Astrocyte (in vitro differentiated cells and primary cell): Measurements from ENCODE around the gene FOXN4. TPM values are rescaled to one million over a fixed set of nuclear protein-coding genes. Genes with fewer than 3 reads are reported as not detected.

Experiments
- DNase-seq: peaks from one replicate; pipeline ENCODE4 v3.0.0-alpha.2; 2010; ENCODE audit warnings: low read depth
- FAIRE-seq: peaks from 2 replicates; lab custom pipeline; 2011; peaks lifted over from hg19 to GRCh38; lab: Jason Lieb, UNC
- H2AFZ ChIP-seq: 2 replicates; pipeline ENCODE4 v1.6.0; 2012; ENCODE audit warnings: low read depth, low read length, inconsistent platforms
- H3K27ac ChIP-seq: 2 replicates; pipeline ENCODE4 v1.5.1; 2011; ENCODE audit warnings: low read depth, low read length, inconsistent platforms
- H3K27me3 ChIP-seq: 2 replicates; pipeline ENCODE4 v1.6.0; 2011; ENCODE audit warnings: low read length, inconsistent platforms; ENCODE audit not compliant: insufficient read depth
- H3K36me3 ChIP-seq: 2 replicates; pipeline ENCODE4 v1.5.1; 2011; ENCODE audit warnings: low read length, inconsistent platforms; ENCODE audit not compliant: insufficient read depth
- H3K4me1 ChIP-seq: 2 replicates; pipeline ENCODE4 v1.5.1; 2011; ENCODE audit warnings: low read length, inconsistent platforms; ENCODE audit not compliant: insufficient read depth
- H3K4me2 ChIP-seq: 2 replicates; pipeline ENCODE4 v1.6.0; 2012; ENCODE audit warnings: low read length, inconsistent platforms
- H3K4me3 ChIP-seq: 2 replicates; pipeline ENCODE4 v1.5.1; 2011; ENCODE audit warnings: low read depth, mild to moderate bottlenecking, low read length, inconsistent platforms; ENCODE audit not compliant: insufficient read depth
- H3K79me2 ChIP-seq: 2 replicates; pipeline ENCODE4 v1.6.0; 2012; ENCODE audit warnings: mild to moderate bottlenecking, low read length, inconsistent platforms; ENCODE audit not compliant: insufficient read depth
- H3K9ac ChIP-seq: 2 replicates; pipeline ENCODE4 v1.6.0; 2012; ENCODE audit warnings: mild to moderate bottlenecking, low read length, inconsistent platforms
- H3K9me3 ChIP-seq: 2 replicates; pipeline ENCODE4 v1.5.1; 2012; ENCODE audit warnings: low read depth, mild to moderate bottlenecking, low read length, inconsistent platforms; ENCODE audit not compliant: insufficient read depth
- H4K20me1 ChIP-seq: 2 replicates; pipeline ENCODE4 v1.6.0; 2012; ENCODE audit warnings: low read length, inconsistent platforms; ENCODE audit not compliant: insufficient read depth
- H3K27ac Mint-ChIP-seq: one replicate; pipeline ENCODE4 v1.8.0; 2021; ENCODE audit warnings: mild to moderate bottlenecking, mixed read lengths; ENCODE audit not compliant: unreplicated experiment
- H3K27me3 Mint-ChIP-seq: one replicate; pipeline ENCODE4 v1.8.0; 2021; ENCODE audit warnings: low read depth, mixed read lengths; ENCODE audit not compliant: unreplicated experiment
- H3K36me3 Mint-ChIP-seq: one replicate; pipeline ENCODE4 v1.8.0; 2021; ENCODE audit warnings: low read depth, mixed read lengths; ENCODE audit not compliant: unreplicated experiment
- H3K4me1 Mint-ChIP-seq: one replicate; pipeline ENCODE4 v1.8.0; 2021; ENCODE audit warnings: low read depth, mixed read lengths; ENCODE audit not compliant: unreplicated experiment
- H3K4me3 Mint-ChIP-seq: one replicate; pipeline ENCODE4 v1.8.0; 2021; ENCODE audit warnings: mild to moderate bottlenecking, moderate library complexity, mixed read lengths; ENCODE audit not compliant: unreplicated experiment
- H3K9me3 Mint-ChIP-seq: one replicate; pipeline ENCODE4 v1.8.0; 2021; ENCODE audit warnings: mild to moderate bottlenecking, mixed read lengths; ENCODE audit not compliant: unreplicated experiment
- CTCF ChIP-seq: IDR thresholded peaks from 2 replicates; pipeline ENCODE4 v1.5.1; 2011; ENCODE audit warnings: low read depth, mild to moderate bottlenecking, inconsistent platforms, low read length, moderate library complexity; ENCODE audit not compliant: insufficient read depth
- EZH2 ChIP-seq: IDR thresholded peaks from 2 replicates; pipeline ENCODE4 v1.6.1; 2012; ENCODE audit warnings: mild to moderate bottlenecking, low read length, inconsistent platforms; ENCODE audit not compliant: insufficient read depth
- total RNA-seq: library from RNA; stranded (reverse); gene quantifications from 2 replicates; pipeline ENCODE4 v1.2.1, GENCODE V29; 2021

The FOXN4 gene
- total RNA-seq, 1 donor from 2014 or later: not detected

GRCh38 chr12:109247831-109248654, 61.0 kb downstream of the FOXN4 start:
- Histone ChIP-seq H3K9me3 (no peaks in the 10 kb centered on the region), H3K4me2 (no peak overlapping the region), H3K9ac (no peak overlapping the region), H3K27ac (no peak overlapping the region), H3K4me1 (no peaks in the 10 kb centered on the region), H2AFZ (no peak overlapping the region), H4K20me1 (no peaks in the 10 kb centered on the region), H3K4me3 (no peak overlapping the region), H3K36me3 (no peaks in the 10 kb centered on the region), H3K27me3 (no peaks in the 10 kb centered on the region), H3K79me2 (no peaks in the 10 kb centered on the region)
- H3K27ac Mint-ChIP-seq: no peak overlapping the region
- peaks cover 12% of the 10 kb centered on the region for H3K27me3 Mint-ChIP-seq
- H3K9me3 Mint-ChIP-seq: peaks cover 3% of the 10 kb centered on the region
- peaks cover 2% of the 10 kb centered on the region for H3K36me3 Mint-ChIP-seq
- no peak overlapping the region for H3K4me3 Mint-ChIP-seq
- H3K4me1 Mint-ChIP-seq: no peaks in the 10 kb centered on the region
- DNase-seq (no peak), FAIRE-seq (no peak)
- TF ChIP-seq CTCF (no peak), EZH2 (no peak)

GRCh38 chr12:109246221-109246620, 62.9 kb downstream of the FOXN4 start:
- no peaks in the 10 kb centered on the region for H3K4me1 ChIP-seq
- no peak for TF ChIP-seq CTCF
- TF ChIP-seq EZH2: no peak
- H3K4me1 Mint-ChIP-seq: no peaks in the 10 kb centered on the region

GRCh38 chr12:109244073-109244472, 65.0 kb downstream of the FOXN4 start:
- Histone ChIP-seq H3K4me1 (no peaks in the 10 kb centered on the region), H3K79me2 (no peaks in the 10 kb centered on the region), H3K27ac (no peak overlapping the region), H2AFZ (no peak overlapping the region), H4K20me1 (no peaks in the 10 kb centered on the region), H3K36me3 (no peaks in the 10 kb centered on the region), H3K9me3 (no peaks in the 10 kb centered on the region), H3K4me3 (no peak overlapping the region), H3K9ac (no peak overlapping the region), H3K4me2 (no peak overlapping the region), H3K27me3 (no peaks in the 10 kb centered on the region)
- Mint-ChIP-seq H3K4me3 (no peak overlapping the region), H3K4me1 (no peaks in the 10 kb centered on the region), H3K9me3 (no peaks in the 10 kb centered on the region), H3K27ac (no peak overlapping the region), H3K27me3 (peaks cover 4% of the 10 kb centered on the region), H3K36me3 (peaks cover 4% of the 10 kb centered on the region)
- DNase-seq (no peak), FAIRE-seq (no peak)
- TF ChIP-seq CTCF (no peak), EZH2 (no peak)

More at GRCh38 chr12:109246221-109246620, 62.9 kb downstream of the FOXN4 start:
- Mint-ChIP-seq H3K4me3 (no peak overlapping the region), H3K9me3 (peaks cover under 1% of the 10 kb centered on the region), H3K27ac (no peak overlapping the region), H3K36me3 (peaks cover 4% of the 10 kb centered on the region), H3K27me3 (peaks cover 12% of the 10 kb centered on the region)
- no peaks in the 10 kb centered on the region for H3K36me3 ChIP-seq
- no peak overlapping the region for H3K4me3 ChIP-seq
- H3K9me3 ChIP-seq: no peaks in the 10 kb centered on the region
- no peaks in the 10 kb centered on the region for H3K27me3 ChIP-seq
- no peak for DNase-seq
- H2AFZ ChIP-seq: no peak overlapping the region
- no peaks in the 10 kb centered on the region for H4K20me1 ChIP-seq
- H3K27ac ChIP-seq: no peak overlapping the region
- no peak overlapping the region for H3K9ac ChIP-seq
- no peak overlapping the region for H3K4me2 ChIP-seq
- no peaks in the 10 kb centered on the region for H3K79me2 ChIP-seq
- FAIRE-seq: no peak
